GM23338 (cell line): Measurements from ENCODE around the gene COX7B. TPM values are rescaled to one million over a fixed set of nuclear protein-coding genes. Genes with fewer than 3 reads are reported as not detected.

Experiments used
- ATAC-seq: fragments of 200-7000 bp; cut with Tn5 transposase; 3 replicates; pipeline ENCODE4 v1.9.1; 2020
- DNase-seq: peaks from one replicate; pipeline ENCODE4 v3.0.0-alpha.2; 2015; ENCODE audit warnings: low spot score
- H2AFZ ChIP-seq: fragments of 200-600 bp; sonication (generic); 2 replicates; pipeline ENCODE4 v1.8.0; 2016; ENCODE audit warnings: antibody characterized with exemption, mild to moderate bottlenecking, moderate library complexity
- H3F3A ChIP-seq: fragments of 200-600 bp; sonication (generic); replicated peaks from 2 replicates; pipeline ENCODE4 v1.8.0; 2017; ENCODE audit warnings: antibody characterized with exemption, mixed run types, low read depth
- H3K27ac ChIP-seq: fragments of 200-600 bp; sonication (generic); 2 replicates; pipeline ENCODE4 v1.6.1; 2016; ENCODE audit warnings: low read depth
- H3K27me3 ChIP-seq: fragments of 200-600 bp; sonication (generic); 2 replicates; pipeline ENCODE4 v1.8.0; 2016; ENCODE audit warnings: mild to moderate bottlenecking, mixed run types, moderate library complexity; ENCODE audit not compliant: insufficient read depth
- H3K36me3 ChIP-seq: fragments of 200-600 bp; sonication (generic); 2 replicates; pipeline ENCODE4 v1.8.0; 2016; ENCODE audit warnings: mild to moderate bottlenecking; ENCODE audit not compliant: insufficient read depth
- H3K4me1 ChIP-seq: fragments of 200-600 bp; sonication (generic); 2 replicates; pipeline ENCODE4 v1.8.0; 2016; ENCODE audit warnings: mild to moderate bottlenecking, moderate library complexity; ENCODE audit not compliant: insufficient read depth
- H3K4me2 ChIP-seq: fragments of 200-600 bp; sonication (generic); 2 replicates; pipeline ENCODE4 v1.7.1; 2017; ENCODE audit warnings: mixed run types
- H3K4me3 ChIP-seq: fragments of 200-600 bp; sonication (generic); 2 replicates; pipeline ENCODE4 v1.6.1; 2016; ENCODE audit warnings: mixed run types
- H3K79me2 ChIP-seq: fragments of 200-600 bp; sonication (generic); replicated peaks from 2 replicates; pipeline ENCODE4 v1.8.0; 2017; ENCODE audit warnings: mild to moderate bottlenecking; ENCODE audit not compliant: insufficient read depth
- H3K9me2 ChIP-seq: fragments of 200-600 bp; sonication (generic); 2 replicates; pipeline ENCODE4 v1.8.0; 2017; ENCODE audit not compliant: insufficient read depth
- H4K20me1 ChIP-seq: fragments of 200-600 bp; sonication (generic); replicated peaks from 2 replicates; pipeline ENCODE4 v1.8.0; 2017; ENCODE audit warnings: mild to moderate bottlenecking; ENCODE audit not compliant: insufficient read depth
- H3K27ac Mint-ChIP-seq: 2 replicates; pipeline ENCODE4 v1.8.0; 2020; ENCODE audit warnings: inconsistent platforms, mild to moderate bottlenecking, moderate library complexity, mixed read lengths
- H3K27me3 Mint-ChIP-seq: 3 replicates; pipeline ENCODE4 v1.8.0; 2022; ENCODE audit warnings: low read depth, mild to moderate bottlenecking, moderate library complexity, mixed read lengths, inconsistent platforms; ENCODE audit not compliant: insufficient read depth, poor library complexity
- H3K36me3 Mint-ChIP-seq: 3 replicates; pipeline ENCODE4 v1.8.0; 2021; ENCODE audit warnings: low read depth, mild to moderate bottlenecking, inconsistent platforms, moderate library complexity, mixed read lengths
- H3K4me1 Mint-ChIP-seq: 3 replicates; pipeline ENCODE4 v1.8.0; 2020; ENCODE audit warnings: mild to moderate bottlenecking, inconsistent platforms, mixed read lengths
- H3K4me3 Mint-ChIP-seq: 3 replicates; pipeline ENCODE4 v1.8.0; 2021; ENCODE audit warnings: moderate library complexity, mild to moderate bottlenecking, inconsistent platforms, mixed read lengths
- H3K9me3 Mint-ChIP-seq: 3 replicates; pipeline ENCODE4 v1.8.0; 2020; ENCODE audit warnings: moderate library complexity, mild to moderate bottlenecking, inconsistent platforms, mixed read lengths
- CREB1 ChIP-seq: fragments of 250-450 bp; sonication (Bioruptor Pico); IDR thresholded peaks from 2 replicates; pipeline ENCODE4 v1.5.0; 2020; ENCODE audit warnings: low read depth, mild to moderate bottlenecking, moderate library complexity
- ETS1 ChIP-seq: IDR thresholded peaks from 2 replicates; pipeline ENCODE4 v1.6.1; 2016; ENCODE audit warnings: antibody characterized with exemption
- EZH2 ChIP-seq: fragments of 200-600 bp; sonication (generic); IDR thresholded peaks from one replicate; pipeline ENCODE4 v1.8.0; 2017; ENCODE audit warnings: antibody characterized with exemption, mild to moderate bottlenecking, low read depth; ENCODE audit not compliant: unreplicated experiment
- EZH2phosphoT487 ChIP-seq: fragments of 200-600 bp; sonication (generic); IDR thresholded peaks from one replicate; pipeline ENCODE4 v1.8.1; 2018; ENCODE audit warnings: antibody characterized with exemption; ENCODE audit not compliant: unreplicated experiment
- NANOG ChIP-seq: IDR thresholded peaks from 2 replicates; pipeline ENCODE4 v1.6.1; 2016; ENCODE audit warnings: antibody characterized with exemption, borderline replicate concordance
- POLR2AphosphoS5 ChIP-seq: IDR thresholded peaks from 2 replicates; pipeline ENCODE4 v1.6.1; 2016; ENCODE audit warnings: antibody characterized with exemption, low read depth
- REST ChIP-seq: IDR thresholded peaks from one replicate; pipeline ENCODE4 v1.6.1; 2018; ENCODE audit warnings: antibody characterized with exemption; ENCODE audit not compliant: unreplicated experiment
- STAT1 ChIP-seq: IDR thresholded peaks from one replicate; pipeline ENCODE4 v1.6.1; 2016; ENCODE audit warnings: antibody characterized with exemption; ENCODE audit not compliant: unreplicated experiment
- ZNF114 ChIP-seq: fragments of 250-450 bp; sonication (Bioruptor Pico); IDR thresholded peaks from 2 replicates; pipeline ENCODE4 v1.5.0; 2020; ENCODE audit warnings: mild to moderate bottlenecking, moderate library complexity
- polyA plus RNA-seq: library from polyadenylated mRNA; unstranded; fragments of >200 nt; fragmentation: Nextera tagmentation; extraction: Ambion mirVana; gene quantifications from 2 replicates; pipeline ENCODE4 v1.2.1, GENCODE V29; 2016
- total RNA-seq: library from RNA; depleted of rRNA; stranded (reverse); fragments of >200 nt; shearing (Covaris generic); gene quantifications from 2 replicates; pipeline ENCODE4 v1.2.3, GENCODE V29; 2014
- TF ChIP-seq, protein P1 (sequence below), 2 experiments: fragments of 200-600 bp in 1 of 2; sonication (generic) in 1 of 2; conservative IDR thresholded peaks; 2 replicates each; pipeline versions ENCODE4 v1.5.1 to v1.6.1; 2016 to 2017; ENCODE audit warnings: antibody characterized with exemption in 2 of 2, low read depth in 2 of 2, mild to moderate bottlenecking in 2 of 2, moderate library complexity in 1 of 2

The COX7B gene
- total and polyA plus RNA-seq, 2 experiments from 2014 or later: 411 to 1,029 TPM

GRCh38 chrX:77935886-77936285, 36.6 kb downstream of the COX7B start (continued):
- TF ChIP-seq ETS1: no peak
- TF ChIP-seq, protein P1, sequence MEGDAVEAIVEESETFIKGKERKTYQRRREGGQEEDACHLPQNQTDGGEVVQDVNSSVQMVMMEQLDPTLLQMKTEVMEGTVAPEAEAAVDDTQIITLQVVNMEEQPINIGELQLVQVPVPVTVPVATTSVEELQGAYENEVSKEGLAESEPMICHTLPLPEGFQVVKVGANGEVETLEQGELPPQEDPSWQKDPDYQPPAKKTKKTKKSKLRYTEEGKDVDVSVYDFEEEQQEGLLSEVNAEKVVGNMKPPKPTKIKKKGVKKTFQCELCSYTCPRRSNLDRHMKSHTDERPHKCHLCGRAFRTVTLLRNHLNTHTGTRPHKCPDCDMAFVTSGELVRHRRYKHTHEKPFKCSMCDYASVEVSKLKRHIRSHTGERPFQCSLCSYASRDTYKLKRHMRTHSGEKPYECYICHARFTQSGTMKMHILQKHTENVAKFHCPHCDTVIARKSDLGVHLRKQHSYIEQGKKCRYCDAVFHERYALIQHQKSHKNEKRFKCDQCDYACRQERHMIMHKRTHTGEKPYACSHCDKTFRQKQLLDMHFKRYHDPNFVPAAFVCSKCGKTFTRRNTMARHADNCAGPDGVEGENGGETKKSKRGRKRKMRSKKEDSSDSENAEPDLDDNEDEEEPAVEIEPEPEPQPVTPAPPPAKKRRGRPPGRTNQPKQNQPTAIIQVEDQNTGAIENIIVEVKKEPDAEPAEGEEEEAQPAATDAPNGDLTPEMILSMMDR (conservative IDR thresholded peaks at IDR 0.05; ENCODE audit: low read depth in 2 of 2): no peak
- TF ChIP-seq EZH2: no peak
- no peak for TF ChIP-seq POLR2AphosphoS5
- no peak for TF ChIP-seq EZH2phosphoT487
- TF ChIP-seq REST: no peak
- no peak for TF ChIP-seq CREB1

DNA sequence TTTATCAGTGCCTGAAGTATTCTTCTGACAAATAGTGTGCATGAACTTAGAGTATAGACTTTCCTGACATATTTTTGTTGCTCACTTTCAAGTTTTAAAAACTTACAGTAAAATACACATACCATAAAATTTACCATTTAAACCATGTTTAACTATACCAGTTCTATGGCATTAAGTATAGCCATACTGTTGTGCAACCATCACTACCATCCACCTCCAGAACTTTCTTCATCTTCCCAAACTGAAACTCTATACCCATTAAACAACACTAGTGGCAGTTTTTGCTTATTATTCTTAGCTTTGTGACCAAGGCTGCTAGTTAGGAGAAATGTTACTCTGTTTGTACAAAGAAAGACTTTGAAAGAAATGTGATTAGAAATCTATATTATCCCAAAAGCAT, 37.0 kb downstream of the COX7B start:
- H3K36me3 ChIP-seq: no peaks in the 10 kb centered on the region
- Mint-ChIP-seq H3K4me3 (no peak overlapping the region), H3K9me3 (peaks cover 4% of the 10 kb centered on the region; the same call in 2 of the 3 replicates), H3K27ac (no peak overlapping the region), H3K36me3 (peaks cover 3% of the 10 kb centered on the region; the same call in 1 of the 3 replicates), H3K4me1 (no peaks in the 10 kb centered on the region), H3K27me3 (no peaks in the 10 kb centered on the region)
- H3K27ac ChIP-seq: no peak overlapping the region
- no peak overlapping the region for H3K4me3 ChIP-seq
- no peak overlapping the region for H2AFZ ChIP-seq
- ATAC-seq (no peak), DNase-seq (no peak)
- no peaks in the 10 kb centered on the region for H4K20me1 ChIP-seq
- no peaks in the 10 kb centered on the region for H3K9me2 ChIP-seq
- no peaks in the 10 kb centered on the region for H3K27me3 ChIP-seq
- no peaks in the 10 kb centered on the region for H3F3A ChIP-seq
- no peaks in the 10 kb centered on the region for H3K79me2 ChIP-seq
- H3K4me1 ChIP-seq: no peaks in the 10 kb centered on the region
- no peak overlapping the region for H3K4me2 ChIP-seq
- TF ChIP-seq REST: no peak
- TF ChIP-seq, protein P1 (conservative IDR thresholded peaks at IDR 0.05; ENCODE audit: low read depth in 2 of 2): no peak
- TF ChIP-seq NANOG: no peak
- TF ChIP-seq POLR2AphosphoS5: no peak
- TF ChIP-seq ZNF114: no peak
- no peak for TF ChIP-seq EZH2
- no peak for TF ChIP-seq EZH2phosphoT487
- TF ChIP-seq CREB1: no peak
- TF ChIP-seq ETS1: no peak
- no peak for TF ChIP-seq STAT1
